CD4-positive, alpha-beta memory T cell (primary cell): ENCODE results near the gene TAAR2. TPM values are rescaled to one million over a fixed set of nuclear protein-coding genes. Genes with fewer than 3 reads are reported as not detected.
"Not testable (repeated sequence)": the region's sequence is repeated elsewhere in the genome, so short reads cannot be mapped to it uniquely, and the experiment has no call there.

Source experiments
- CTCF ChIA-PET: fragments of 350-600 bp; sonication (Branson Sonifier 250); formaldehyde crosslinking; loops from one replicate; lab custom pipeline; 2021; ENCODE audit warnings: inconsistent platforms; ENCODE audit not compliant: partially characterized antibody; lab: Charles Lee
- POLR2A ChIA-PET: fragments of 350-600 bp; sonication (Branson Sonifier 250); formaldehyde crosslinking; loops from one replicate; lab custom pipeline; 2021; ENCODE audit not compliant: partially characterized antibody; lab: Charles Lee
- DNase-seq, 5 donors: peaks; one replicate each; pipeline versions ENCODE4 v3.0.0 to v3.0.0-alpha.2; 2020 to 2022; ENCODE audit warnings: mixed read lengths in 1 of 5
- H3K27ac ChIP-seq: one replicate; pipeline ENCODE4 v1.7.0; 2013; ENCODE audit warnings: low read depth, low read length
- H3K27me3 ChIP-seq: 2 replicates; pipeline ENCODE4 v1.7.0; 2013; ENCODE audit warnings: mild to moderate bottlenecking, low read length, moderate library complexity; ENCODE audit not compliant: insufficient read depth
- H3K36me3 ChIP-seq: 2 replicates; pipeline ENCODE4 v1.7.0; 2013; ENCODE audit warnings: mild to moderate bottlenecking, low read length, moderate library complexity; ENCODE audit not compliant: insufficient read depth
- H3K4me1 ChIP-seq: 2 replicates; pipeline ENCODE4 v1.7.0; 2013; ENCODE audit warnings: mild to moderate bottlenecking, low read length, moderate library complexity; ENCODE audit not compliant: insufficient read depth
- H3K4me3 ChIP-seq, 2 donors: one replicate each; pipeline ENCODE4 v1.7.0; 2013; ENCODE audit warnings: low read length in 2 of 2, mild to moderate bottlenecking in 1 of 2
- H3K9me3 ChIP-seq, 2 donors: one replicate each; pipeline ENCODE4 v1.7.0; 2013; ENCODE audit warnings: low read length in 2 of 2, control low read depth in 1 of 2; ENCODE audit not compliant: control insufficient read depth in 1 of 2
- H3K27ac Mint-ChIP-seq, 7 donors: one replicate each; pipeline ENCODE4 v1.8.0; 2020 to 2021; ENCODE audit warnings: mixed read lengths in 7 of 7, mild to moderate bottlenecking in 6 of 7, inconsistent platforms in 3 of 7, moderate library complexity in 3 of 7
- H3K27me3 Mint-ChIP-seq, 2 donors: one replicate each; pipeline ENCODE4 v1.8.0; 2020 to 2021; ENCODE audit warnings: mixed read lengths in 2 of 2
- H3K36me3 Mint-ChIP-seq, 2 donors: one replicate each; pipeline ENCODE4 v1.8.0; 2020 to 2021; ENCODE audit warnings: mixed read lengths in 2 of 2, inconsistent platforms in 1 of 2, mild to moderate bottlenecking in 1 of 2
- H3K4me1 Mint-ChIP-seq, 4 donors: one replicate each; pipeline ENCODE4 v1.8.0; 2020 to 2021; ENCODE audit warnings: mixed read lengths in 4 of 4, mild to moderate bottlenecking in 1 of 4
- H3K4me3 Mint-ChIP-seq, 8 donors: one replicate each; pipeline ENCODE4 v1.8.0; 2020 to 2021; ENCODE audit warnings: mixed read lengths in 8 of 8, mild to moderate bottlenecking in 7 of 8, moderate library complexity in 6 of 8, inconsistent platforms in 3 of 8
- H3K9me3 Mint-ChIP-seq, 8 donors: one replicate each; pipeline ENCODE4 v1.8.0; 2020 to 2021; ENCODE audit warnings: mixed read lengths in 8 of 8, mild to moderate bottlenecking in 5 of 8, inconsistent platforms in 3 of 8, moderate library complexity in 1 of 8
- intact Hi-C: fragments of 100-400 bp; cut with micrococcal nuclease; formaldehyde crosslinking; loops from one replicate; pipeline ENCODE4 v1.15.1; 2023
- polyA plus RNA-seq, 2 donors: library from polyadenylated mRNA; unstranded; fragments of 300-500 nt; fragmentation: Illumina TruSeq; gene quantifications; one replicate each; pipeline ENCODE4 v1.2.3, GENCODE V29; 2021
- total RNA-seq, 2 experiments: library from RNA; stranded (reverse); gene quantifications; one replicate each; pipeline ENCODE4 v1.2.3, GENCODE V29; 2021

The TAAR2 gene
- total and polyA plus RNA-seq, 4 experiments from 2014 or later, result not detected

DNA sequence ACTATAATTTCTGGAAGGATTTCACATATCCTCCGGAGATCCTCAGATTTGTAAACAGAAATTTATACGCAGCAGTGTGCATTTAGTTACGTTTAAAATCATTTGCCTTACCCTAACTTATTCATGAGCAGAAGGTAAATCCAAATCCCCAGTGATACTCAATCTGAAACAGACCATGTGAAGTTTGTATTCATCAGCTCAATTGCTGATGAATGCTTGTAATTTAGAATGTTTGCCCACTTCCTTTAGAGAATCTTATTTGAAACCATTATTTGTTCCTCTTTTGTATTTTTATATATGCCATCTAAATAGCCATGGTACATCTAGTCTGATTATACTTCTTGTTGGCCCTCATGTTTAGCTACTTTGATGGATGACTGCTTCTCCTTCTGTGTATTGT, 19.5 kb upstream of the TAAR2 start:
- Histone ChIP-seq H3K4me3 (no peak overlapping the region), H3K36me3 (no peaks in the 10 kb centered on the region), H3K27me3 (no peaks in the 10 kb centered on the region), H3K4me1 (peaks cover 5% of the 10 kb centered on the region), H3K27ac (no peak overlapping the region), H3K9me3 (no peaks in the 10 kb centered on the region)
- ChIA-PET CTCF (no interaction called here), POLR2A (no interaction called here)
- DNase-seq, result no peak
- H3K27ac Mint-ChIP-seq, result no peak overlapping the region
- intact Hi-C loops, result no loop called here
- H3K9me3 Mint-ChIP-seq, result no peaks in the 10 kb centered on the region
- H3K27me3 Mint-ChIP-seq, result peaks cover 1 to 5% of the 10 kb centered on the region in 2 donors
- H3K36me3 Mint-ChIP-seq, result no peaks in the 10 kb centered on the region
- peaks cover 0 to 8% (median 4%) of the 10 kb centered on the region in 4 donors for H3K4me1 Mint-ChIP-seq
- no peak overlapping the region for H3K4me3 Mint-ChIP-seq

DNA sequence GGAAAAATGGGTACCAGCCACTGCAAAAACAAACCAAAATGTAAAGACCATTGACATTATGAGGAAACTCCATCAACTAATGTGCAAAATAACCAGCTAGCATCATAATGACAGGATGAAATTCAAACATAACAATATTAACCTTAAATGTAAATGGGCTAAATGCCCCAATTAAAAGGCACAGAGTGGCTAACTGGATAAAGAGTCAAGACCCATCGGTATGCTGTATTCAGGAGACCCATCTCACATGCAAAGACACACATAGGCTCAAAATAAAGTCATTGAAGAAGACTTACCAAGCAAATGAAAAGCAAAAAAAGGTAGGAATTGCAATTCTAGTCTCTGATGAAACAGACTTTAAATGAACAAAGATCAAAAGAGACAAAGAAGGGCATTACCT, 13.1 kb upstream of the TAAR2 start:
- POLR2A ChIA-PET, DNase-seq, H3K36me3 ChIP-seq, H3K9me3 Mint-ChIP-seq, H3K27ac Mint-ChIP-seq, intact Hi-C loops, H3K9me3 ChIP-seq, H3K4me1 Mint-ChIP-seq, H3K27me3 ChIP-seq, H3K27ac ChIP-seq, H3K4me3 Mint-ChIP-seq, H3K4me1 ChIP-seq, CTCF ChIA-PET, H3K4me3 ChIP-seq, H3K36me3 Mint-ChIP-seq: not testable (repeated sequence)
- peaks cover 25 to 29% of the 10 kb centered on the region in 2 donors for H3K27me3 Mint-ChIP-seq

DNA sequence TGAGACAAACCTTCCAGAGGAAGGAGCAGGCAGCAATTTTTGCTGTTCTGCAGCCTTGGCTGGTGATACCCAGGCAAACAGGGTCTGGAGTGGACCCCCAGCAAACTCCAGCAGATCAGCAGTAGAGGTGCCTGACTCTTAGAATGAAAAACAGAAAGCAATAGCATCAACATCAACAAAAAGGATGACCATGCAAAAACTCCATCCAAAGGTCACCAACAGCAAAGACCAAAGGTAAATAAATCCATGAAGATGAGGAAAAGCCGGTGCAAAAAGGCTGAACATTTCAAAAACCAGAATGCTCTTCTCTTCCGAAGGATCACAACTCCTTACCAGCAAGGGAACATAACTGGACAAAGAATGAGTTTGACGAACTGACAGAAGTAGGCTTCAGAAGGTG, 11.8 kb upstream of the TAAR2 start:
- POLR2A ChIA-PET, H3K36me3 Mint-ChIP-seq, intact Hi-C loops, H3K4me3 Mint-ChIP-seq, H3K4me1 Mint-ChIP-seq, H3K27ac Mint-ChIP-seq, H3K9me3 Mint-ChIP-seq, H3K27ac ChIP-seq, H3K36me3 ChIP-seq, H3K4me1 ChIP-seq, H3K27me3 ChIP-seq, DNase-seq, CTCF ChIA-PET, H3K4me3 ChIP-seq, H3K9me3 ChIP-seq: not testable (repeated sequence)
- peaks cover 24 to 29% of the 10 kb centered on the region in 2 donors for H3K27me3 Mint-ChIP-seq

DNA sequence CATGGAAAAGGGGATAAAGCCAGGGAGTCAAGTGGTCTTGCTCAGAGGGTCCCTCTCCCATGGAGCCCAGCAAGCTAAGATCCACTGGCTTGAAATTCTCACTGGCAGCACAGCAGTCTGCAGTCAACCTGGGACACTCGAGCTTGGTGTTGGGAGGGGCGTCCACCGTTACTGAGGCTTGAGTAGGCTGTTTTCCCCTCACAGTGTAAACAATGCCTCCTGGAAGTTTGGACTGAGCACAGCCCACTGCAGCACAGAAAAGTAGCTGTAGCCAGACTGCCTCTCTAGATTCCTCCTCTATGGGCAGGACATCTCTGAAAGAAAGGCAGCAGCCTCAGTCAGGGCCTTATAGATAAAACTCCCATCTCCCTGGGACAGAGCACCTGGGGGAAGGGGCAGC, 11.2 kb upstream of the TAAR2 start:
- intact Hi-C loops, H3K4me1 ChIP-seq, H3K27ac ChIP-seq, H3K9me3 Mint-ChIP-seq, H3K9me3 ChIP-seq, H3K4me3 ChIP-seq, CTCF ChIA-PET, H3K36me3 Mint-ChIP-seq, H3K4me3 Mint-ChIP-seq, H3K36me3 ChIP-seq, POLR2A ChIA-PET, DNase-seq, H3K27ac Mint-ChIP-seq, H3K4me1 Mint-ChIP-seq, H3K27me3 ChIP-seq: not testable (repeated sequence)
- H3K27me3 Mint-ChIP-seq, result peaks cover 24 to 33% of the 10 kb centered on the region in 2 donors

DNA sequence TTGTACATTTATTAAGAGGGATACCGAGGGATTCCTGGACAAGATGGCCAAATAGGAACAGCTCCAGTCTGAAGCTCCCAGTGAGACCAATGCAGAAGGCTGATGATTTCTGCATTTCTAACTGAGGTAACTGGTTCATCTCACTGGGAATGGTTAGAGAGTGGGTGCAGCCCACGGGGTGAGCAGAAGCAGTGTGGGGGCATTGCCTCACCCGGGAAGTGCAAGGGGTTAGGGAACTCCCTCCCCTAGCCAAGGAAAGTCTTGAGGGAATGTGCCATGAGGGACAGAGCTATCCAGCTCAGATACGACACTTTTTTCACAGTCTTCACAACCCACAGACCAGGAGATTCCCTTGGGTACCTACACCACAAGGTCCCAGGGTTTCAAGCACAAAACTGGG, 10.7 kb upstream of the TAAR2 start:
- H3K4me3 Mint-ChIP-seq, result no peak overlapping the region
- peaks cover 0 to 2% (median under 1%) of the 10 kb centered on the region in 4 donors for H3K4me1 Mint-ChIP-seq
- no peaks in the 10 kb centered on the region for H3K27me3 ChIP-seq
- H3K36me3 Mint-ChIP-seq, result no peaks in the 10 kb centered on the region
- H3K27me3 Mint-ChIP-seq, result peaks cover 24 to 33% of the 10 kb centered on the region in 2 donors
- no peaks in the 10 kb centered on the region for H3K4me1 ChIP-seq
- no peaks in the 10 kb centered on the region for H3K9me3 ChIP-seq
- H3K4me3 ChIP-seq, result no peak overlapping the region
- ChIA-PET CTCF (no interaction called here), POLR2A (no interaction called here)
- H3K27ac Mint-ChIP-seq, result no peak overlapping the region
- H3K27ac ChIP-seq, result no peak overlapping the region
- intact Hi-C loops, result no loop called here
- no peaks in the 10 kb centered on the region for H3K36me3 ChIP-seq
- peaks cover 0 to 3% (median 2%) of the 10 kb centered on the region in 8 donors for H3K9me3 Mint-ChIP-seq
- no peak for DNase-seq

DNA sequence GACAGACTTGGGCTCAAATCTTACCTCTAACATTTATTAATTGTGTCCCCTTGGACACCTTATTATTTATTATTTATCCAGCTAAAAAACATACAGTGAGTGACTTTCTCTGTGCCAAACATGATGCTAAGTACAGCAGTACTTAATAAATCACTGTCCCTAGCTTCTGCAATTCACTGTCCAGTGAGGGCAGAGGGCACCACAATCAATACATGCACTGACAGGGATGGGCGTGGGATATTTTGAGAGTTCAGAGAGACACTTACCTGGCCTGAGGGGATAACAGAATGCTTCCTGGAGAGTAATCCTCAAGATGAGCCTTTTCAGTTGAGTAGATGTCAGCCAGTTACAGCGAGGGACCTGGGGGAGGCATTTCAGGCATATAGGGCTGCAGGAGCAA, 9.3 kb upstream of the TAAR2 start:
- no peak overlapping the region for H3K27ac ChIP-seq
- intact Hi-C loops, result no loop called here
- no peak for DNase-seq
- H3K9me3 Mint-ChIP-seq, result peaks cover 0 to 4% (median 3%) of the 10 kb centered on the region in 8 donors
- CTCF ChIA-PET, result no interaction called here
- H3K36me3 ChIP-seq, result no peaks in the 10 kb centered on the region
- no peak overlapping the region for H3K27ac Mint-ChIP-seq
- no peaks in the 10 kb centered on the region for H3K9me3 ChIP-seq
- no peaks in the 10 kb centered on the region for H3K4me1 Mint-ChIP-seq
- H3K4me1 ChIP-seq, result no peaks in the 10 kb centered on the region
- H3K27me3 Mint-ChIP-seq, result peaks cover 18 to 32% of the 10 kb centered on the region in 2 donors
- no peaks in the 10 kb centered on the region for H3K27me3 ChIP-seq
- POLR2A ChIA-PET, result no interaction called here
- H3K36me3 Mint-ChIP-seq, result no peaks in the 10 kb centered on the region
- H3K4me3 Mint-ChIP-seq, result no peak overlapping the region
- H3K4me3 ChIP-seq, result no peak overlapping the region

DNA sequence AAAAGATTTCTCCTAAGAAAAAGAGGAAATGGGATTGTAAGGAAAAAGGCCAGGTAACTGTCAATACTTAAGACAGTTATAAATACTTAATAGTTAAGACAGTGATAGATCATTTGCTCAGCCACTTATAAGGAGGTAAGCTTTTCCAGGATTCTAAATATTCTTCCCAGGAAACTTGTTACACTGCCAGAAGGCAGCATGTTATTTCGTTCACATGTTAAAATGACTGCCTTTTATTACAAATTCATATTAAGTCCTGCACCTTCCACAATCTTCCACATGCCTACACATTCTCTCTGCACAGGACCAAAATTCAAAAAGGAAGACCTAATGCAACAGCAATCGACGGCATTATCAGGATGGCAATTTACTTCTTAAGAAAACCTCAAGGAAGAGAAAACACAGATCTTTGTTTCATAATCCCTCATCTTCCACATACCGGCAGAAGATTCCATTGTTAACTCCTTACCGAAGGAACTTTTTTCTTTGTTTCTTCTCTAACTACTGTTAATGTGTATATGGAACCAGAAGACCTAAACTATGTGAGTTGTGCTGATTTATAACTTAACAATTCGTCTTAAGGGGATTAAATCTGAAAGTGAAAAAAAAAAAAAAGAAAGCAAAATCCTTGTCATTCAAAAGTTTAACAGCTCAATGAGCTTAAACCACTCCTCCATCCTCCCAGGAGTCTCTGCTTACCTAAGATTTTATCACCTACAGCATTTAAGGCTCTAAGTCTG, 799 bp downstream of the TAAR2 start:
- H3K9me3 ChIP-seq, result no peaks in the 10 kb centered on the region
- H3K4me1 ChIP-seq, result no peaks in the 10 kb centered on the region
- H3K4me3 ChIP-seq, result no peak overlapping the region
- DNase-seq, result no peak
- no peaks in the 10 kb centered on the region for H3K4me1 Mint-ChIP-seq
- H3K27me3 ChIP-seq, result peaks cover 4% of the 10 kb centered on the region
- H3K27ac Mint-ChIP-seq, result no peak overlapping the region
- ChIA-PET CTCF (no interaction called here), POLR2A (no interaction called here)
- peaks cover 9 to 26% of the 10 kb centered on the region in 2 donors for H3K27me3 Mint-ChIP-seq
- H3K36me3 Mint-ChIP-seq, result no peaks in the 10 kb centered on the region
- H3K27ac ChIP-seq, result no peak overlapping the region
- H3K36me3 ChIP-seq, result no peaks in the 10 kb centered on the region
- peaks cover 0 to 14% (median 3%) of the 10 kb centered on the region in 8 donors for H3K9me3 Mint-ChIP-seq
- intact Hi-C loops, result no loop called here
- no peak overlapping the region for H3K4me3 Mint-ChIP-seq
